Measurements from ENCODE around the gene TNS3. TPM values are rescaled to one million over a fixed set of nuclear protein-coding genes. Genes with fewer than 3 reads are reported as not detected.

The TNS3 gene
- total and polyA plus RNA-seq, 10 of the 15 experiments (the other 5 are each of a cell fraction or from before 2014, with no cell fraction given): 0.27 to 2.7 (median 0.79) TPM

- Histone ChIP-seq H3K4me2 (ENCODE audit: control insufficient read depth, insufficient read depth) (no peak overlapping the region), H3K9ac (ENCODE audit: control insufficient read depth, insufficient read depth, low read length) (no peak overlapping the region), H3K4me3 (no peak overlapping the region), H4K20me1 (ENCODE audit: control insufficient read depth, insufficient read depth) (no peaks in the 10 kb centered on the region), H3K4me1 (ENCODE audit: control insufficient read depth, insufficient read depth, low read length) (peaks cover 16% of the 10 kb centered on the region), H3K9me3 (replicated peaks; ENCODE audit: control insufficient read depth, insufficient read depth, low read length) (peaks cover 3% of the 10 kb centered on the region; the same call in 2 of the 3 replicates), H3K36me3 (ENCODE audit: control insufficient read depth in 2 of 2, insufficient read depth in 2 of 2, low read length in 1 of 2) (no peaks in the 10 kb centered on the region), H3K27me3 (replicated peaks in 1 of 2; ENCODE audit: control insufficient read depth in 2 of 2, insufficient read depth in 2 of 2, low read length in 1 of 2) (no peaks in the 10 kb centered on the region), H3K79me2 (ENCODE audit: control insufficient read depth, insufficient read depth, low read length) (no peaks in the 10 kb centered on the region), H2AFZ (ENCODE audit: control insufficient read depth, low read depth, low read length) (no peak overlapping the region), H3K27ac (ENCODE audit: control insufficient read depth, insufficient read depth) (no peak overlapping the region)
- in situ Hi-C loops (cut with MboI): no loop called here
- FAIRE-seq (no peak), DNase-seq (ENCODE audit: low read depth, low spot score) (no peak), ATAC-seq (no peak)
- RAD21 ChIA-PET (ENCODE audit: unreplicated experiment): interaction anchor here (0.9 kb wide), 1 partner anchor 335 kb away, joined by 3 read pairs; no protein-coding TSS in a partner anchor
- intact Hi-C loops (cut with micrococcal nuclease; ENCODE audit: unreplicated experiment): no loop called here
- SMC1A ChIA-PET (ENCODE audit: uncharacterized antibody, unreplicated experiment): no interaction called here
- POLR2A ChIA-PET: no interaction called here
- 38% methylated on average over 2 of the region's 2 CpGs for WGBS (ENCODE audit: insufficient coverage, insufficient replicate concordance, low lambda C conversion rate, missing lambda C conversion rate)
- CTCF ChIA-PET: no interaction called here
- no TSS peak for BruUV-seq (replicated peaks)
- TF ChIP-seq BMI1 (IDR thresholded peaks at IDR 0.05; ENCODE audit: borderline replicate concordance) (no peak), SMARCA5 (IDR thresholded peaks at IDR 0.05) (no peak), NR2F1 (conservative IDR thresholded peaks at IDR 0.05) (no peak), MEF2A (IDR thresholded peaks at IDR 0.05; ENCODE audit: insufficient read depth, low read depth, low read length) (no peak), E2F4 (IDR thresholded peaks at IDR 0.05; ENCODE audit: low read depth, low read length) (no peak), RAD21 (IDR thresholded peaks at IDR 0.05; ENCODE audit: insufficient read depth, low read depth, low read length) (no peak), USF2 (IDR thresholded peaks at IDR 0.05; ENCODE audit: borderline replicate concordance, low read depth, low read length) (no peak), HCFC1 (IDR thresholded peaks at IDR 0.05; ENCODE audit: low read length) (no peak), FOXK2 (IDR thresholded peaks at IDR 0.05) (no peak), SMAD5 (IDR thresholded peaks at IDR 0.05; ENCODE audit: low read depth) (no peak), PAX5 (IDR thresholded peaks at IDR 0.05; ENCODE audit: borderline replicate concordance, low read depth, low read length) (no peak)
- TF ChIP-seq, protein P1, sequence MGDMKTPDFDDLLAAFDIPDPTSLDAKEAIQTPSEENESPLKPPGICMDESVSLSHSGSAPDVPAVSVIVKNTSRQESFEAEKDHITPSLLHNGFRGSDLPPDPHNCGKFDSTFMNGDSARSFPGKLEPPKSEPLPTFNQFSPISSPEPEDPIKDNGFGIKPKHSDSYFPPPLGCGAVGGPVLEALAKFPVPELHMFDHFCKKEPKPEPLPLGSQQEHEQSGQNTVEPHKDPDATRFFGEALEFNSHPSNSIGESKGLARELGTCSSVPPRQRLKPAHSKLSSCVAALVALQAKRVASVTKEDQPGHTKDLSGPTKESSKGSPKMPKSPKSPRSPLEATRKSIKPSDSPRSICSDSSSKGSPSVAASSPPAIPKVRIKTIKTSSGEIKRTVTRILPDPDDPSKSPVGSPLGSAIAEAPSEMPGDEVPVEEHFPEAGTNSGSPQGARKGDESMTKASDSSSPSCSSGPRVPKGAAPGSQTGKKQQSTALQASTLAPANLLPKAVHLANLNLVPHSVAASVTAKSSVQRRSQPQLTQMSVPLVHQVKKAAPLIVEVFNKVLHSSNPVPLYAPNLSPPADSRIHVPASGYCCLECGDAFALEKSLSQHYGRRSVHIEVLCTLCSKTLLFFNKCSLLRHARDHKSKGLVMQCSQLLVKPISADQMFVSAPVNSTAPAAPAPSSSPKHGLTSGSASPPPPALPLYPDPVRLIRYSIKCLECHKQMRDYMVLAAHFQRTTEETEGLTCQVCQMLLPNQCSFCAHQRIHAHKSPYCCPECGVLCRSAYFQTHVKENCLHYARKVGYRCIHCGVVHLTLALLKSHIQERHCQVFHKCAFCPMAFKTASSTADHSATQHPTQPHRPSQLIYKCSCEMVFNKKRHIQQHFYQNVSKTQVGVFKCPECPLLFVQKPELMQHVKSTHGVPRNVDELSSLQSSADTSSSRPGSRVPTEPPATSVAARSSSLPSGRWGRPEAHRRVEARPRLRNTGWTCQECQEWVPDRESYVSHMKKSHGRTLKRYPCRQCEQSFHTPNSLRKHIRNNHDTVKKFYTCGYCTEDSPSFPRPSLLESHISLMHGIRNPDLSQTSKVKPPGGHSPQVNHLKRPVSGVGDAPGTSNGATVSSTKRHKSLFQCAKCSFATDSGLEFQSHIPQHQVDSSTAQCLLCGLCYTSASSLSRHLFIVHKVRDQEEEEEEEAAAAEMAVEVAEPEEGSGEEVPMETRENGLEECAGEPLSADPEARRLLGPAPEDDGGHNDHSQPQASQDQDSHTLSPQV (IDR thresholded peaks at IDR 0.05): no peak
- TF ChIP-seq, protein P2, sequence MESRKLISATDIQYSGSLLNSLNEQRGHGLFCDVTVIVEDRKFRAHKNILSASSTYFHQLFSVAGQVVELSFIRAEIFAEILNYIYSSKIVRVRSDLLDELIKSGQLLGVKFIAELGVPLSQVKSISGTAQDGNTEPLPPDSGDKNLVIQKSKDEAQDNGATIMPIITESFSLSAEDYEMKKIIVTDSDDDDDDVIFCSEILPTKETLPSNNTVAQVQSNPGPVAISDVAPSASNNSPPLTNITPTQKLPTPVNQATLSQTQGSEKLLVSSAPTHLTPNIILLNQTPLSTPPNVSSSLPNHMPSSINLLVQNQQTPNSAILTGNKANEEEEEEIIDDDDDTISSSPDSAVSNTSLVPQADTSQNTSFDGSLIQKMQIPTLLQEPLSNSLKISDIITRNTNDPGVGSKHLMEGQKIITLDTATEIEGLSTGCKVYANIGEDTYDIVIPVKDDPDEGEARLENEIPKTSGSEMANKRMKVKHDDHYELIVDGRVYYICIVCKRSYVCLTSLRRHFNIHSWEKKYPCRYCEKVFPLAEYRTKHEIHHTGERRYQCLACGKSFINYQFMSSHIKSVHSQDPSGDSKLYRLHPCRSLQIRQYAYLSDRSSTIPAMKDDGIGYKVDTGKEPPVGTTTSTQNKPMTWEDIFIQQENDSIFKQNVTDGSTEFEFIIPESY (IDR thresholded peaks at IDR 0.05): no peak
- TF ChIP-seq, protein P3, sequence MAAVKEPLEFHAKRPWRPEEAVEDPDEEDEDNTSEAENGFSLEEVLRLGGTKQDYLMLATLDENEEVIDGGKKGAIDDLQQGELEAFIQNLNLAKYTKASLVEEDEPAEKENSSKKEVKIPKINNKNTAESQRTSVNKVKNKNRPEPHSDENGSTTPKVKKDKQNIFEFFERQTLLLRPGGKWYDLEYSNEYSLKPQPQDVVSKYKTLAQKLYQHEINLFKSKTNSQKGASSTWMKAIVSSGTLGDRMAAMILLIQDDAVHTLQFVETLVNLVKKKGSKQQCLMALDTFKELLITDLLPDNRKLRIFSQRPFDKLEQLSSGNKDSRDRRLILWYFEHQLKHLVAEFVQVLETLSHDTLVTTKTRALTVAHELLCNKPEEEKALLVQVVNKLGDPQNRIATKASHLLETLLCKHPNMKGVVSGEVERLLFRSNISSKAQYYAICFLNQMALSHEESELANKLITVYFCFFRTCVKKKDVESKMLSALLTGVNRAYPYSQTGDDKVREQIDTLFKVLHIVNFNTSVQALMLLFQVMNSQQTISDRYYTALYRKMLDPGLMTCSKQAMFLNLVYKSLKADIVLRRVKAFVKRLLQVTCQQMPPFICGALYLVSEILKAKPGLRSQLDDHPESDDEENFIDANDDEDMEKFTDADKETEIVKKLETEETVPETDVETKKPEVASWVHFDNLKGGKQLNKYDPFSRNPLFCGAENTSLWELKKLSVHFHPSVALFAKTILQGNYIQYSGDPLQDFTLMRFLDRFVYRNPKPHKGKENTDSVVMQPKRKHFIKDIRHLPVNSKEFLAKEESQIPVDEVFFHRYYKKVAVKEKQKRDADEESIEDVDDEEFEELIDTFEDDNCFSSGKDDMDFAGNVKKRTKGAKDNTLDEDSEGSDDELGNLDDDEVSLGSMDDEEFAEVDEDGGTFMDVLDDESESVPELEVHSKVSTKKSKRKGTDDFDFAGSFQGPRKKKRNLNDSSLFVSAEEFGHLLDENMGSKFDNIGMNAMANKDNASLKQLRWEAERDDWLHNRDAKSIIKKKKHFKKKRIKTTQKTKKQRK (IDR thresholded peaks at IDR 0.05; ENCODE audit: low read depth, low read length): no peak
Measured at GRCh38 chr7:47601881-47602249, 20.0 kb upstream of the TNS3 start.

Data from GM12878 (cell line).